ENCODE measurements around the gene MAPK4.
"Not testable (repeated sequence)": the region's sequence is repeated elsewhere in the genome, so short reads cannot be mapped to it uniquely, and the experiment has no call there.

MAPK4 gene

GRCh38 chr18:50775726-50776125 is 215.8 kb downstream of the MAPK4 start:
- DNase-seq = no peak

- DNase-seq = no peak
Measured at GRCh38 chr18:50776383-50776782, 216.5 kb downstream of the MAPK4 start.

DNA sequence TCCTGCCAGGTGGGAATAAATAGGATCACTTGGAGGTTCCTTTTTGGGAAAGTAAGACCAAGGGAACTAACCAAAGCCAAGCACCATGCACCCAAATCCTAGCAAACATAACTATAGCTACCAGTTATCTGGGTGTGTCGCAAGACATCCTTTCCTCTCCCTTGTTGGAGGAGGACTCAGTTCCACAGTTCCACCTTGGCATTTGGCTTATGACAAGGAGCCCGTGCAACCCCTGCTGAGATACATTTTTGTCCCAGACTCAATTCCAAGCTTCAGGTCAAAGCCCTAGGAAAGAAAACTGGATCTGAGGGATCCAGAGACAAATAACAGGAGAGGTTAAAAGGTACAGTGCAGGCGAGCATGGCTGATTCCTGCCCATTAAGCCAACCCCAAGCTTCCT is 219.1 kb downstream of the MAPK4 start:
- DNase-seq = not testable (repeated sequence)

Measured in activated effector memory CD4-positive, alpha-beta T cell treated with anti-CD3 and anti-CD28 coated beads, Interleukin-2, amount 50 U/mL, for 16 hours (primary cell).